HG03066 (cell line): ENCODE measurements around the gene SSH2.

Source experiments
- ATAC-seq: cut with Tn5 transposase; IDR thresholded peaks from one replicate; pipeline ENCODE4 v1.9.1; 2021; ENCODE audit warnings: low read depth; ENCODE audit not compliant: unreplicated experiment

SSH2 gene

DNA sequence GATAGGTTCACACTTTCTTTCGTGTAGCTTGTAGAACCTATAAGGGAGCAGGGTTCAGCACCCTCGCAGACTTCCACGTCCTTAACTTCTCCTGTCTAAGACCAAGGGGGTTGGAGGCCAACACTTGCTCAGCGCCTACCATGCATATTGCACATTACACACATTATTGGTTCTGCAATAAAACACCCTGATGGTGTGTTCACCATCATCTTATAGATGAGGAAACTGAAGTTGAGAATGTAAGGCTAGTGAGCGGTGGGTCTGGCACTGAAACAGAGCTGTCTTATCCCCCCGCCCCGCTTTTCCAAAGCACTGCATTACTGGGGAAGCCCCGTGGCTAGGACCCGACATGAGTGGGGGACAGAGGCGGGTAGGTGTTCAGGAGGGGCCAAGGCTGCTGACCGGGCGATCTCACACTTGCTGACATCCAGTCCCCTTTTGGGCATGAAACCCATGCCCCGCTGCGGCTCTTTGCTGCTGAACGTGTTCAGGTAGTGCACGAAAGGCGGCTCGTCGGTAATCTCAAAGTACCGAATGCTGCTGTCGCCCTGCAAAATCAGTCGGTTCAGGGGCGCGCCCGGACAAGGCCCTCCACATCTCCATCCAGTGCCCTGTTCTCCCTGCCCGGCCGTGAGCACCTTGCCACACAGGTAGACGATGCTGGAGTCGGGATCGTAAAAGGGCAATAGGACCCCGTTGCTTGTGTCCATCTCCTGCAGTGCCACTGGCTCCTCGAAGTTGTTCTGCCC, 313.6 kb downstream of the SSH2 start:
- no peak for ATAC-seq

DNA sequence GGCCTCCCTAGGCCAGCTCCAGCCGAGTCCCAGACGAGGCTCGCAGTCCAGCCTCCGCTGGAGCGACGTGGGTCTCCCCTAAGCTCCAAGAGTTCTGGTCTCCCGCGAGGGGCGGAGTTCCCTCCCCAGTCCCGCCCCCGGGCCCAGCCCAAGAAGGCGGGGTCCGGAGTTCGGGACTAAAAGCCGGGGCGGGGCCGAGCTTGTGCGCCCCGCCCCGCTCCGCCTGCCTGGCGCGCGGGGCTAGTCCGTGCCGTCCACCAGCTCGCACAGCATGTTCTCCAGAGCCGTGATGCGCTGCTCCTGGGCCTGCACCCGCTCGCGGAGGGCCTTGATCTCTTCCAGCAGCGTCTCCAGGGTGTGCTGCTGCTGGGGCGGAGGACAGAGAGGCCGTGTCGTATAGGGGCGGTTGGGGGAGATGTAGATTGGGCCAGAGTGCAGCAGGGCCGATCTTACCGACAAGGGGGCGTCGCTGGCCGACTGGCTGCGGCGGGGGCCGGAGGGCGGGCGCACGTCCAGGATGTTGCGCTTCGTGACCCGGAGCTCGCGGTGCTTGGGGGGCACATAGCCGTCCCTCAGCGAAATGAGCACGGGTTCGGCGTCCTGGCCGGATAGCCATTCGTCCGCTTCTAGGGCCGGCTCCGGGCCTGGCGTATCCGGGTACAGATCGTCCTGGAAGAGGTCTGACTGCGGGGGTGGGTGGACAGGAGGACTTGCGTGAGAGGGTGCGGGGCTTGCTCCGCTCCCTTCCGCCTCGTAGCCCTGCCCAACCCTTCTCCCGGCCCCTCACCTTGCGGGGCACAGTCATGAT, 314.3 kb downstream of the SSH2 start:
- no peak for ATAC-seq

DNA sequence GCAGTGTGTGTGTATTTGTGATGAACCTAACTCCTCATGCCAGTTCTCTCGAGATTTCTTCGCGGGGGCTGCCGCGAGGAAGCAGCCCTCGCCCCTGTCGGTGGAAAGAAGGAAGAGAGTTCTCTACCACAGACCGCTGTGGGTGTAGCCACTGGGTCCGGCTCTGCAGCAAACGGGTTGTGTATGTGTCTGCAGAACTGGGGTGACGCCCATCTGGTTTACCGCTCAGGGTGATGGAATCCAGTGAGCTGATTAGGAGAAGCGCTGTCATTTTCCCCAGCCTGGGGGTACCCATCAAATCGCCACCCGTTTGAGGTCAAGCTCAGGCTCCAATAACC, 315.0 kb downstream of the SSH2 start:
- ATAC-seq, result no peak

DNA sequence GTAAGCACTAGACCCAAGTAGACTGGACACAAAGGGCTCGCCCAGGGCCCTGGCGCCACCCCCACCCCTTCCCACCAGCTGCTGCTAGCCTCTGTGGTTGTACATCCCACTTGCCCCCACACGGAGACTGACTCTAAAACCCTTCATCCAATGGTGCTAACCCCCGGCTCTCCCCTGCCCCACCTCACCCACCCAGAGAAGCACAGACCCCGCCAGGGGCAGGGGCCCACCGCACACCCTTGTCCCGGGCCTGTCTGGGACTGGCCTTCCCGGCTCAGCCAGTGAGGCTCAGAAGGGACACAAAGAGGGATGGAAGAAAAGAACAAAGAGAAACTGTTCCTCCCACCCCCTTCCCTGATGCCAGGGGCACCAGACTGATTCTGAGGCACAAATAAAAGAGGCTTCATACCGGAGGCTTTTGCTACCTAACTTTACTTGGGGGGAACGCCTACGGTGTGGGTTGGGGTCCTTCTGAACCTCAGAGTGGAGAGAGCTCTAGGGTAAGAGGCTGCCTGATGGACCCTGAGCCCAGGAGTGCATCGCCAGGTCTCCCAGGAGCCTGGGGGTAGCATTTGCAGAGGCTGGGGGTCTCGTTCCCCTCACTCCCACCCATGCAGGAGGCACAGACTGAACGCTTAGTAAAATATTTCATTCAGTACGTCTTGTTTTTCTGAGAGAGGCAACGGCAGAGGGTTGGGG, 315.5 kb downstream of the SSH2 start:
- no peak for ATAC-seq

DNA sequence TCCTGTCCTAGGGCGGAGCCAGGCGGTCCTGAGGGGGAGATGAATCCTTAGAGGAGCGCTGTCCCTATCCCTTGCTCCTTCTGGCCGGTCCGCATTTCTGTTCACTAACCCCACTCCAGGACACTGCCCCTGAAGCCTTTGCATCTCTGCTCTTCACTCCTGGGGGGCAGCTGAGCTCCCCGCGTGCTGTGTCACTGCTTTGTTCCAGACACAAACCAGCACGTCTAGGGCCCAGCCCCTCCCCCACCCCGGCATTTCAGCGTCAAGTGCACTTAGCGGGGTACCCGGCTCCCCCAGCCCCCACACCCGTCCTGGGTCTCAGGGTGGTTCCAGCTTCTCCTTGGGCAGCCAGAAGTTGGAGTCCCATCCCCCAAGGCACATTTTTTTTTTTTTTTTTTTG, 316.2 kb downstream of the SSH2 start:
- ATAC-seq, result no peak

DNA sequence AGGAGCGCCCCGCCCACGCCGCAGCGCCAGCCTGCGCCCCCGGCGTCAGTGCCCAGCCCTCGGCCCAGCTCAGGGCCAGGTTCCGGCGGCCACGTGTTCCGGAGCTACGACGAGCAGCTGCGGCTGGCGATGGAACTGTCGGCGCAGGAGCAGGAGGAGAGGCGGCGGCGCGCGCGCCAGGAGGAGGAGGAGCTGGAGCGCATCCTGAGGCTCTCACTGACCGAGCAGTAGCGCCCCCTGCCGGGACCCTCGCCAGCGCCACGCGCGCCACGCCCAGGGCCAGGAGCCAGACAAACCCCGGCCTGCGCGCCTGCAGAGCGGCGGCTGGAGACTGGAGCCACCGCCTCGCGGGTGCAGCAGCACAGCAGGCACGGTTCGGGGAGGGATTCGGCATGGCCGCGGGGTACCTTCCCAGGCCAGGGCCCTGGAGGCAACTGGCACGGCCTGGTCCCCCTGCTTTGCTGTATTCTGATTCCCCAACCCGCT, 316.6 kb downstream of the SSH2 start:
- ATAC-seq, result no peak

DNA sequence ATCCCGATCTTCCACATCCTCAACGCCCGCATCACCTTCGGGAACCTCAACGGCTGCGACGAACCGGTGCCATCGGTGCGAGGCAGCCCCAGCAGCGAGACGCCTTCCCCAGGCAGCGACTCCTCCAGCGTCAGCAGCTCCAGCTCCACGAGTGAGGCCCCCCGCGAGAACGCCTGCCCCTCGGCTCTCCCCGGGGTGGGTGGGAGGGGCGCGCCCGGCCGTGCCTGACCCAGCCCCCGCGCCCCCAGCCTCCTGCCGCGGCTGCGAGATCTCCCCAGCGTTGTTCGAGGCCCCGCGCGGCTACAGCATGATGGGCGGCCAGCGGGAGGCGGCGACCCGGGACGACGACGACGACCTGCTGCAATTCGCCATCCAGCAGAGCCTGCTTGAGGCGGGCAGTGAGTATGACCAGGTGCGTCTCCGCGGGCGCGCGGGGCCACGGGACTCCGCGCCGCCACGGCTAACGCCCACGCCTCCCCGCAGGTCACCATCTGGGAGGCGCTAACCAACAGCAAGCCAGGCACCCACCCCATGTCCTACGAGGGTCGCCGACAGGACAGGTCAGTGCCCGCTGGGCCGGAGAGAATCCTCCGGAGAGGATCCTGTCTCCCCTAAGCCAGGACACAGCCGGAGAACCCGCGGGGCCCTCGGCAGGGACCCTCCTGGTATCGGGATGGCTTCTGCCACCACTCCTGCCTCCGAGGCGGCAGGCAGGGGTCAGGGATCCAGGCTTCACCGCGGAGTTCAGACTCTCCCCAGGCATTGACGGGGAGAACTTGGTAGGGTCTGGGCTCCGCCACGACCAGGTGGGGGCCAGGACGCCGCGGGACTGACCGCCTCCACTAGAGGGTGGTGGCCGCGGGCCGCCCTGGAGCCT, 317.4 kb downstream of the SSH2 start:
- ATAC-seq, result no peak

DNA sequence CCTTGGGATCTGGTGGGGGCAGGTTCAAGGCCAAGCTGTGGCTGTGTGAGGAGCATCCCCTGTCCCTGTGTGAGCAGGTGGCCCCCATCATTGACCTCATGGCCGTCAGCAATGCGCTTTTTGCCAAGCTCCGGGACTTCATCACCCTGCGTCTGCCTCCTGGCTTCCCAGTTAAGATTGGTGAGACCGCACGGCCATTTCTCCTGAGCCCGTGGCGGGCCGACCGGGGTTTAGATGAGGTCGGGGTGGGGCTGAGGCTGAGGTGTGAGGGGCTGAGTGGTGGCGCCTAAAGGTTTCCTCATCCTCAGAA, 318.0 kb downstream of the SSH2 start:
- no peak for ATAC-seq

DNA sequence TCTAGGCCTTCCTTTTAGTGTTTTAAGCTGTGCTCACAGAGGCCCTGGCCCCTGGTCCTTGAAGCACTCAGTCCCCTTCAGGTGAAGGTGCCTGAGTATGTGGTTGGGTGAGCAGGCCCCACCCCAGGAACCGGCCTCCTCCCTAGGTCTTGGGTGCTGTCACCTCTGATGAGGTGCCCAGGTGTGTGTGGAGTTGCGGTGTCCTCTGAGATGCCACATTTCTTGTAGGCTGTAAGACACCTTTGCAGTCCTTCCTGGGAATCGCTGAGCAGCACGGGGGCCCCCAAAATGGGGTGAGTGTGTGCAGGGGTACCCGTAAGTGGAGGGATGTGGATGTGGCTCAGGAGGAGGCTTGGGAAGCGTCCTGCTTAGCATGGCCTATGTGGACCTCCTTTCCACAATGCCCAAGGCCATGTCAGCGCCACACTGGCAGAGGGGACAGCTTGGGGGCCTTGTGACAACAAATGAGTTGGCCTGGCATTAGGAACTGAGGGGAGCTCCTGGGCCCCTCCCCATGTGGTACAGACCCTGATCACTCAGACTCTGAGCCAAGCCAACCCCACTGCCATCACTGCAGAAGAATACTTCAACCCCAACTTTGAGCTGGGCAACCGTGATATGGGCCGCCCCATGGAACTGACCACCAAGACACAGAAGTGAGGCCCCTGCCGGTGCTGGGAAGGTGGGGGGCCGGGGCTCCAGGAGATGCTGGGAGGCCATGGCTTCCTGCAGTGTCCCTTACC, 318.5 kb downstream of the SSH2 start:
- ATAC-seq, result no peak

DNA sequence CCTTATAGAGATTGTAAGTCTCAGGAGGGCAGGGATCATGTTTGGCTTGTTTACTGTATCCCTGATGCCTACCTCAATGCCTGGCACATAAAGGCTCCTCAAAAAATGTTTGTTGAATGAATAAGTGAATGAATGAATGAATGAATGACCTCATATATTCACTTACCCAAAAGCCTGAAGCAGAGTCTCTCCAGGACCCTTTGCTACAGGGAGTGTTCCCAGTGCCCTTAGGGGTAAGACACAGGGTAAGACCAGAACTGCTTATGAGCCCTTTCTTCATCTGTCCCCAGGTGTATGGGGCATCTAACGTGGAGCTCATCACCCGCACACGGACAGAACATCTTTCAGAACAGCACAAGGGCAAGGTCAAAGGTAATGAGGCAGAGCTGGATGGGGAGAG, 319.6 kb downstream of the SSH2 start:
- no peak for ATAC-seq

DNA sequence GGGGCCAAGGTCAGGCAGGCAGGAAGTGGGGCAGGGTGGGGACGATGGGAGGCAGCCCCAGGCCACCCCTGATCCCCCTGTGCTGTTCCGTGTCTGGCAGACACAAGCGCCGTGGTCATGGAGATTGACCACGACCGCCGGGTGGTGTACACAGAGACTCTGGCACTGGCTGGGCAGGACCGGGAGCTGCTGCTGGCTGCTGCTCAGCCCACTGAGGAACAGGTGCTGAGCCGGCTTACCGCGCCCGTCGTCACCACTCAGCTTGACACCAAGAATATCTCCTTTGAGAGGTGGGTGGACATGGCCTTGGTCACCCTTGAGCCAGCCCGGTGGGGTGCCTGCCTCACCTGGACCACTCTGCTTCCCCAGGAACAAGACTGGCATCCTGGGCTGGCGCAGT, 321.0 kb downstream of the SSH2 start:
- ATAC-seq, result no peak

DNA sequence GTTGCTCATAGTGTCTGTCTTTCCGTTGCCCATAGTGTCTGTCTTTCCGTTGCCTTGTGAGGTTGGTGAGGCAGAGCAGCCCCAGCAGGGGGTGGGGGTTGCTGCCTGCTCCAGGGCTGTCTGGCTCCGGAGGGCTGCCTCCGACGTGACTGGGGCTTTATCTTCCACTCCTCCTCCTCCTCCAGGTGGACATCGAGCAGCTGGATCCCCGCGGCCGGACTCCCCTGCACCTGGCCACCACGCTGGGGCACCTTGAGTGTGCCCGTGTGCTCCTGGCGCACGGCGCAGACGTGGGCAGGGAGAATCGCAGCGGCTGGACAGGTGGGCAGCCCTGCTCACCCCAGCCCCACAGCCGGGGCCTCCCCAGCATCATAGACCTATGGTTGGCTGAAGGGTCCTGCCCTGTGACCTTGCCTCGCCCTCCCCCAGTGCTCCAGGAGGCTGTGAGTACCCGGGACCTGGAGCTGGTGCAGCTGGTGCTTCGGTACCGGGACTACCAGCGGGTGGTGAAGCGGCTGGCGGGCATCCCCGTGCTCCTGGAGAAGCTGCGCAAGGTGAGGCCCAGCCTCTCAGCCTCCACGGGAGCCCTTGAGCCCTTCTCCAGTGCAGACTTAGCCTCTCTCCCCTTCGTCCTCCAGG, 322.4 kb downstream of the SSH2 start:
- ATAC-seq, result no peak

DNA sequence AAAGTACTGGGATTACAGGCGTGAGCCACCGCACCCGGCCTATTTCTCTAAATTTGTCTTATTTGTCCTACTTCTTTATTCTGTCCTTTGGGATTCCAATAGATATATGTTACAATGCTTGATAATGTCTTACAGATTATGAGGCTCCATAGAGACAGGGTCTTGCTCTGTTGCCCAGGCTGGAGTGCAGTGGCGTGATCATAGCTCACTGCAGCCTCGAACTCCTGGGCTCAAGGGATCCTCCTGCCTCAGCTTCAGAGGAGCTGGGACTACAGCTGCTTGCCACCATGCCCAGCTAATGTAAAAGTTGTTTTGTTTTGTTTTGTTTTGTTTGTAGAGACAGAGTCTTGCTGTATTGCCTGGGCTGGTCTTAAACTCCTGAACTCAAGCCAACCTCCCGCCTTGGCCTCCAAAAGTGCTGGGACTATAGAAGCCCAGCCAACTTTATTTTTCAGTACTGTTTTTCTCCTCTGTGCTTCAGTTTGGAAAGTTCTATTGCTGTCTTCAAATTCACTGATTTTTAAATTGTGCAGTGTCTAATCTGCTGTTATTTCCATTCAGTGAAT, 326.8 kb downstream of the SSH2 start:
- ATAC-seq, result no peak

DNA sequence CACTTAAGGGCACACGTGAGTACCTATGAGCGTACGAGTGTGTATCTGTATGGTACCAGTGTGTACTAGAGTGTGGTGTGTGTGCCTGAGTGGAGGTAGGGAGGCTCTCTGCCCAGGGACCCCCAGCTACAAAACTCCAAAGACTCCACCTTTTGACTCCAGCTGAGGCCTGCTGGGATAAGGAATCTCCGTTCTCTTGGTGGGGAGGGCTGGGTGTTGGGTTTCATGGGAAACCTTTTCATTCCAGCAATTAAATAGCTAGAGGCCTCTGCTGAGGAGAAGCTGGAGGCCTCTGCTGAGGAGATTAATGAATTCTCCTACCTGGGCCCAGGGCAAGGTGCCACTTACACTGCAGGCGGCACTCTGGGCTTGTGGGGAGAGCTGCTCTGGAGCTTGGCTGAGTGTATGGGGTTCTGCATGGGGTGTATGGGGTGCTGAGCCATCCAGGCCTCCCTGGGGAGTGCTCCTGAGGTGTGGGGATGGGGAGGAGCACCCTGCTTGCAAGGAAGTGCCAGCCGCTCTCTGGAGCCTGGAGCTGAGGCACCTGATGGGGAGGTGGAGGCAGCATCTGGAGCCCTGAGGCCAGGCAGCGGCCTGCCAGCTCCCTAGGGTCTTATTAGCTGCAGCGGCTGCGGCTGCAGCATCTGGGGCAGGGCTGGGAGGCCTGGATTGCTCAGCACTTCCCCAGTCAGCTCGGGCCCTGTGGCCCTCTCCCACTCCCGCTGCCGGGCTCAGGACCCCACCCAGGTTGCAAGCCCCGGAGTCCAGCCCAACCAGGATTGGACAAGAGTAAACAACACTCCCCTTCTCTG, 332.5 kb downstream of the SSH2 start:
- ATAC-seq, result no peak

DNA sequence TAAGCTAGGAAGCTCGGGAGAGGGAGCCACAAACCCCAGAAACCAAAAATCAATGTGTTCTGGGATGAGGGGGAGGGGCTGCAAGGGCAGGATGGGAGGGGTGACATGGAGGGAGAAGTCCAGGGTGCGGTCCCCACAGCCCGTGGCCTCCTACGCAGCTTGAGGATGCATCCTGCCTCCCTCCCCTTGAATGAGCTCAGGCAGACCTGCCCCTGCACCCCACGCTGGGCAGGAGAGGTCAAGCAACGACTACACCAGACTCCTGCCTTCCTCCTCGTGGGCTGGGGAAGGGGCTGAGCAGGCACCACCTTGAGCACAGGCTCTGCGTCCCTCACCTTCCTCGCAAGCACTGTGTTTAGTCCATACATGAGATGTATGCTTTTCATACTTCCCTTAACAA, 333.2 kb downstream of the SSH2 start:
- ATAC-seq, result no peak

DNA sequence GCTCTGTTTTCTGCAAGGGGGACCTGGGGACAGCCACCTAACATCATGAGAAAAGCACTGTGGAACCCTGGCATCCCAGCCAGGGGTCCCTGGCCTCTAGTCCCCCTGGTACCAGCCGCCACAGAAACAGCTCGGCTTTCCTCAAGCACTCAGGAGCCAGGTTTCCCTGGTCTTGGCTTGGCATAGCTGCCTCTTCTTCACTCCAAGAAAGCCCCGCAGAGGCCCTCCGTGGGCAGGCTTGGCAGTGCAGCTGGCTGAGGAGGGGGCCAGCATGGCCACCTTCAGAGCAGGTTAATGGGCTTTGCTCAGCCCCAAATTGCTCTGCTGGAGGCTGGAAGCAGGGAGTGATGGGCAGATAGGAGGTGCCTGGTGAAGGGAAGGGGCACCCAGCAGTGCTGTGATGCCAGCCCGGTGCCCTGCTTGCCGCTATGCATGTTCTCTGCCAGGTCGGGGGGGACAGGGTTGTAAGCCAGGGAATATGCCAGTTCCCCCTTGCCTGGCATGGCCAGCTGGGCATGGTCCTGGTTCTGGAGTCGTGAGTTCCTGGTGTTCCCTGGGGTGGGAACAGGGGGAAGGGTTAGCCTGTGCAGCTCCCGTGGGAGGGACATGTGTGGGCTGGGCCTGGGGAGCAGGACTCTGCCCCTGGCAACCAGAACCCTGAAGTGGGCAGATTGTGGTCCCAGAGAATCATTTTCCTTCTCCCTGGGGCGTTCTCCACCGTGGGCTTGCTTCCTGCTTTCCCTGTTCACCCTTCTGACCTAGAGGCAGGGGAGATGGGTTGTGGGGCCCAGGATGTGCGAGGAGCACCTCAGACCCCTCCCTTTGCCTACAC, 333.9 kb downstream of the SSH2 start:
- no peak for ATAC-seq

DNA sequence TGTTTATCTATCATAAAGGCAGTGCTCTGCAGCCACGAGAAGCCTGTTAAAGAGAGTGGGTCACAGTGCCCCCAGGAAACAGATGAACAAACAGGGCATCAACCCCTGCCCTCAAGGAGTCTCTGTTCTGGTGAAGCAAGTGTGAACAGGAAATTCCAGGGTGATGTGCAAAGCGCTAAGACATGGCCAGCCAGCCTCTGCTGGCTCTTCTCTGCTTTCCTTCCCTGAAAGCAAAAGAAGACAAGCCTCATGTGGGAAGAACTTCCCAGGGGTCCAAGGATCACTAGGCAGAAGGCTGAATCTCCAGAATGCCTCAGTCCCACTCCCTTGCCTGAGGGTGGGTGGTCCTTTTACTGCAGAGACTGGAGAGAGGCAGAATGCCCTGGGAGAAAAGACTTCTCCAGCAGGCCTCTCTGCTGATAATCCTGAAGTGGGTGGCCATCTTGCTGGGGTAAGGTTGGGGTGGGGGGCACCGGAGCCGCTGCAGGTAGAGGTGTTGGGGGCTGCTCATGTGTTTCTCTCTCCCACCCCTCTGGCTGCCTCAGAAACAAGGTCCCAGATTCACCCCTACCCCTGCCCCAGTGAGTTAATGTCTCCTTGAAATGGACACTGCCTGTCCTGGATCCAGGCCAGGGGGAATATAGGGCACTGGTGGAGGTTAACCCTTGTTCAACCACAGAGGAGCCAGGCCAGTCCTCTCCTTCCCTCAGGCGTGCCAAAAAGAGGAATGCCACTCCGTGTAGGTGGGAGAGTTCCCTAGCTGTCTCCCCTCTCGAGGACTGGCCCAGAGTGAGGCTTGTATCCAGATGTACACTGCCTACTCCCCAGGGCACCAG, 334.7 kb downstream of the SSH2 start:
- ATAC-seq, result no peak
